DLD1 (cell line): ENCODE data around the gene HOXA11.

Source experiments
- in situ Hi-C: cut with HindIII; loops from 2 replicates; pipeline ENCODE4 v1.10.0; 2017; ENCODE audit warnings: low sequenced_read_pairs

The HOXA11 gene

DNA sequence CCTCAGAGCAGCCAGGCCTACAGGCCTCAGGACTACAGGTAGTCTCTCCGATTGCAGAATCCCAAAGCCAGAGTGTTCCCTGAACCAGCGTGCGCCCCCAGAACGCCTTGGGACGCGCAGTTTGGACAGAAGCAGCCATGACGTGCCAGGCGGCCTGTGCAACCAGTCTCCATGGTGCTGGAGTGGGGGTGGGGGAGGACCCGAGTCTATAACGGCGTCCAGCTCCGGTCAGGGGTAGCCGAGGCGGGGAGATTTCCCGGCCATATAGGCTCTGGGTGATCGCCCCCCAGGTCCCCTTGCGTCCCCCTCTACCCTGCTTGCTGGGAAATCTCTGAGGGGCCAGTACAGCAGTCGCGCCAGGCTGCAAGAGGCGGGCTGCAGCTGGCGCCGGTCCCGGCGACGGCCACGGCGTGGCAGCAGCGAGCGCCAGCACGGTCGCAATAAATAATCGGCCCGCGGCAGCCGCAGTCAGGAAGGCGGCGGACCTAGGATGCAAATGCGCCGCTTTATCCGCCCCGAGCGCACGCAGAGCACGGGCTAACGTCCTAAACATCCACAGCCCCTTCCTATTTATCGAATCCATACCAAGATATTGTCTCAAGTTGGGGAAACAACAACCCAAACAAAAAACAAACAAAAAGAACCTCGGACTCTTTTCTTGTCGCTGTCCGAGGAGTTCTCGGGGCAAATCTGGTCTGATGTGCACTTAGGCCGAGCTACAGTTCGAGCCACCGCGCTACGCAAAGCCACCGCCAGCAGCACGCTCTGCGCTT lies 34.3 kb downstream of the HOXA11 start:
- in situ Hi-C loops, result no loop called here

DNA sequence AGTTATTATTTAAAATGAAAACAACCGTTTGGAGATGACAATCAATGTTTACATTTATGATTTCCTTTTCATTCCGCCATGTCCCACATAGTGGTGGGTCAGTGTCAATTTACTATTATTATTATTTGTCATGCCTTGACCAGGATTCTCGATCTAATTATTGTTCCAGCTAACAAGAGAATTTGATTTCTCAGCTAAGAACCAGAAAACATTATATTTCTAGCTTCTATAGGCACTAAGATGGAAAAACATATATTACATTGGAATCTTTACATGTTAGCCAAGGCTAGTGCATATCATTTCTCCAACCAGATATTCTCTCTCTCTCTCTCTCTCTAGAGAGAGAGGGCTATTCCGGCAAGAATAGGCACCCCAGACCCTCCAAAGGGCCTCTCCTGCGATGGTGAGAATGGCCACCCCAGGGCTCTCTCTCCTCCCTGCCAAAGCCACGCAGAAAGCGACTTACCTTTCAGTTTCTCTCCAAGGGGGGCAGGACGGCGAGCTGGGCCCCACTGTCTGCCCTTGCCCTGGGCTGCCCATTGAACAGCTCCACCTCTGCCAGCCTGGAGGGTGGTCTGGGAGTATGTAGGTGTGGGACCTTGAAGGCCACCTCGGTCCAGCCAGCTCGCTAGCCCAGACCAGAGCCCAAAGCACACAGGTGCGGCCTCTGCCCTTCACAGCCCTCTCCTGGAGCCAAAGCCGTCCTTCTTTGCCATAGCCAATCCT lies 35.0 kb downstream of the HOXA11 start:
- in situ Hi-C loops, result no loop called here

- in situ Hi-C loops, result no loop called here
Measured at GRCh38 chr7:27148756-27149641, 36.0 kb downstream of the HOXA11 start.

- in situ Hi-C loops, result no loop called here
Measured at GRCh38 chr7:27148031-27148755, 36.8 kb downstream of the HOXA11 start.

DNA sequence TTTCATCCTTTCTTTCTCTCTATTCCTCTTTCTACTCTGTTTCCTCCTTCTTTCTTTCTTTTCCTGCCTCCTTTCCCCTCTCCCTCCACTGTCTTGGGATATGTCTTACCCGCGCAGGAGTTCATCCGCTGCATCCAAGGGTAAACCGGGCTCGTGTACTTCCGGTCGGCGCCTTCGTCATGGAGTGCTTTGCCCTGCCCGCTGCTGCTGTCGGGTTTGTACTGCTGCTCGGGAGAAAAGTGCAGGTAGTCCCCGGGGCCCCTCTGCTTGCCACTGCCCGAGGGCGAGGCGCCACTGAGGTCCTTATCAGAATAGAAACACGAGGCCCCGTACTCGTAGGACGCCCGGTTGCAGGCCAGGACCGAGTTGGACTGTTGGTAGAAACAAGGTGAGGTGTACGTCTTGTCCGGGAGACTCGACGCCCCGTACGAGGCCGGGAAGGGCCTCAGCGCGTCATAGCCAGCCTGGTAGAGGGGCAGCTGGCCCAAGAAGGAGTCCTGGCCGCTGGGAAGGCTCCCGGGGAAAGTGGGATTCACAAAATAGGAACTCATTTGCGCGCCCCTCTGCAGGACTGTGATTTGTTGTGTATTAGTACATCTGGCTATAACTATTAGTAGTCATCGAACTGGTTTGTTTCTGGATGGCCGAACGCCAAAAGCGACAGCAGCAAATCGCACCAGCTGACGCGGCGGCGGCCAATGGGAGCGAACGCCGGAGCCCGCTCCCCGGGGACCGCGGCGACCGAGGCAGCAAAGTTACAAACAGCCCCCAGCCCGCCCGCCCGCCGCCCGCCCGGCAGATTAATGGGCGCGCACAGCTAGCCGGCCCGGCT lies 37.6 kb downstream of the HOXA11 start, which contains the start of gene HOXA6:
HOXA6 (minus strand) TSS at position 576 of the 832 bp plus-strand sequence; CDS start at position 551, 25 bp downstream.
- in situ Hi-C loops, result no loop called here

GRCh38 chr7:27146491-27147198 lies 38.4 kb downstream of the HOXA11 start:
- in situ Hi-C loops, result no loop called here

DNA sequence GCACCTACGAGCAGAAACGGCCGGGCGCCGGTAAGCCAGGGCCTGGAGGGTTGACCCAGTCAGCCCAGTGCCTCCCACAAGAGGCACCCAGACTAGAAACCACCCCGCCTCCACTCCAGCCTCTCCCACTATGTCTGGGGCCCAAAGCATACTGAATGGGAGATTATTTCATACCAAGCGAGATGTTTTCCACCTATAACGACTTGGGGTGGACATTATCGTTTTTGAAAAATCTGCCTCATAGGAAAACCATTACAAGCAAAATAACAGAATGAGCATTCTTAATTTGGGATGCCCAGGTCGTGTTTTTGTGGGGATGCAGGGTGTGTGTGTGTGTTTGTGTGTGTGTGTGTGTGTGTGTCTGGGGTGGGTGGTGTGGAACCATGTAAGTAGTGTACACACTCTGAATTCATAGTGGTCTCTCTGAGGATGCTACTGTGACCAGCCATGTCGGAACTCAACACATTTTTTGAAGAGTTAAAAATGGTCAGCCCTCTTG lies 39.1 kb downstream of the HOXA11 start:
- in situ Hi-C loops, result no loop called here

GRCh38 chr7:27145165-27145913 lies 39.7 kb downstream of the HOXA11 start:
- in situ Hi-C loops, result no loop called here

GRCh38 chr7:27144781-27145164 lies 40.3 kb downstream of the HOXA11 start:
- in situ Hi-C loops, result no loop called here

- in situ Hi-C loops, result no loop called here
Measured at GRCh38 chr7:27143950-27144780, 40.9 kb downstream of the HOXA11 start.

DNA sequence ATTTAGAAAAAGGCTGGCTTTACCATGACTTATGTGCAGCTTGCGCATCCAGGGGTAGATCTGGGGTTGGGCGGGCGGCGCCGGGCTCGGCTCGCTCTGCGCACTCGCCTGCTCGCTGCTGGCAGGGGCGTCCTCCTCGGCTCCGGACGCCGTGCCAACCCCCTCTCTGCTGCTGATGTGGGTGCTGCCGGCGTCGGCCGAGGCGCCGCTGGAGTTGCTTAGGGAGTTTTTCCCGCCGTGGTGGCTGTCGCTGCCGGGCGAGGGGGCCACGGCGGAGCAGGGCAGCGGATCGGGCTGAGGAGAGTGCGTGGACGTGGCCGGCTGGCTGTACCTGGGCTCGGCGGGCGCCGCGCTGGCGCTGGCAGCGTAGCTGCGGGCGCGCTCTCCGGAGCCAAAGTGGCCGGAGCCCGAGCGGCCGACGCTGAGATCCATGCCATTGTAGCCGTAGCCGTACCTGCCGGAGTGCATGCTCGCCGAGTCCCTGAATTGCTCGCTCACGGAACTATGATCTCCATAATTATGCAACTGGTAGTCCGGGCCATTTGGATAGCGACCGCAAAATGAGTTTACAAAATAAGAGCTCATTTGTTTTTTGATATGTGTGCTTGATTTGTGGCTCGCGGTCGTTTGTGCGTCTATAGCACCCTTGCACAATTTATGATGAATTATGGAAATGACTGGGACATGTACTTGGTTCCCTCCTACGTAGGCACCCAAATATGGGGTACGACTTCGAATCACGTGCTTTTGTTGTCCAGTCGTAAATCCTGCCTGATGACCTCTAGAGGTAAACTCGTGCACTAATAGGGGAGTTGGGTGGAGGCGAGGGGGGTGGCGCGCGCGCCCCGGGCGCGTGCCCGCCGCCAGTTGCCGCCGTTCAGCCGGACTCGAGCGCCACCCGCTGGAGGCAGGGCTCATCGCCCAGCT lies 41.7 kb downstream of the HOXA11 start, which contains the start of gene HOXA5:
HOXA5 (minus strand) TSS at position 659 of the 927 bp plus-strand sequence; CDS start at position 585, 74 bp downstream.
- in situ Hi-C loops, result no loop called here

GRCh38 chr7:27142580-27143022 lies 42.4 kb downstream of the HOXA11 start:
- in situ Hi-C loops, result no loop called here

- in situ Hi-C loops, result no loop called here
Measured at GRCh38 chr7:27141923-27142579, 43.0 kb downstream of the HOXA11 start.

DNA sequence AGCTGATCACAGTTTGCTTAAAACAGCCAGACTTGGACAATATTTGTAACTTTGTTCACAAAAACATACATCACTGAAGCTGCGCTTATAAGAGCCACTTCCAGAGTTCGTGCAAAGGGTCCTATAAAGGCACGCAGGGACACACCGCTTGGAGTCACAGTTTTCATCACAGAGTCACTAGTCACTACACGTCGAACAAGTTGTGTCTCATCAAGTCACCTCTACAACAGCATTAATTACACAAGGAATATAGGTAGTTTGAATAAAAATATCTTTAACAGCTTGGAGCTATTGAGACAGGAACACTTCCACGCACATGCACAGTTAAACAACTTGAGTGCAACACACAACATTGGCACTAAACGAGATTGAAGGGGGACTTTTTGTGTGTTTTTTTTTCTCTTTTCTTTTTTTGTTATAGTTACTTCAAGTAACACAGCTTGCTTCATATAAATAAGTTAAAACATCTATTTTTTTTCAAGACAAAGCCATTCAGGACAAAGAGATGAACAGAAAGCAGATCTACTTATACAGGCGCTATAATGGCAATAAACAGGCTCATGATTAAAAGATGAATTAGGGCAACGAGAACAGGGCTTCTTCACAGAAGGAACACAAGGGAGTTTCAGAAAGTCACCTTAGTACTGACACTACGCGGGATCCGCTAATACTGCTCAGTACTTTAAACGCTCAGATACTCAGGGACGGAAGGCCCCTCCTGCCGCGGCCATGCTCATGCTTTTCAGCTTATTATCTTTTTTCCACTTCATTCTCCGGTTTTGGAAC lies 43.7 kb downstream of the HOXA11 start:
- in situ Hi-C loops, result no loop called here
